Measurements from ENCODE around the gene TANC1. TPM values are rescaled to one million over a fixed set of nuclear protein-coding genes. Genes with fewer than 3 reads are reported as not detected.

Gene TANC1
- total and polyA plus RNA-seq, 2 experiments from 2014 or later = 22.1 to 34.8 TPM

GRCh38 chr2:159262904-159263303 lies 294.5 kb downstream of the TANC1 start:
- H3K36me3 ChIP-seq = no peaks in the 10 kb centered on the region
- peak in 1 of 2 donors; percentile 82 for DNase-seq (ENCODE audit: low read depth in 1 of 2, low spot score in 1 of 2)
- H3K27me3 ChIP-seq = no peaks in the 10 kb centered on the region
- H3K27ac ChIP-seq = peak overlapping the region; percentile 86
- no peaks in the 10 kb centered on the region for H3K9me3 ChIP-seq (ENCODE audit: low read depth)
- no peak for TF ChIP-seq CTCF (IDR thresholded peaks at IDR 0.05; ENCODE audit: low read depth, low read length)
- H3K4me3 ChIP-seq = no peak overlapping the region
- peaks cover 33% of the 10 kb centered on the region for H3K4me1 ChIP-seq (ENCODE audit: low read depth)

GRCh38 chr2:159265171-159265576 lies 296.7 kb downstream of the TANC1 start:
- DNase-seq (ENCODE audit: low read depth in 1 of 2, low spot score in 1 of 2) = peak; percentile 55 to 60
- H3K27ac ChIP-seq = peak overlapping the region; percentile 86

GRCh38 chr2:159266554-159266953 lies 298.1 kb downstream of the TANC1 start:
- Histone ChIP-seq H3K9me3 (ENCODE audit: low read depth) (no peaks in the 10 kb centered on the region), H3K4me1 (ENCODE audit: low read depth) (peaks cover 33% of the 10 kb centered on the region), H3K36me3 (no peaks in the 10 kb centered on the region), H3K4me3 (no peak overlapping the region), H3K27ac (no peak overlapping the region), H3K27me3 (no peaks in the 10 kb centered on the region)
- no peak for DNase-seq (ENCODE audit: low read depth in 1 of 2, low spot score in 1 of 2)
- no peak for TF ChIP-seq CTCF (IDR thresholded peaks at IDR 0.05; ENCODE audit: low read depth, low read length)

More at GRCh38 chr2:159265171-159265576, 296.7 kb downstream of the TANC1 start:
- Histone ChIP-seq H3K4me3 (no peak overlapping the region), H3K9me3 (ENCODE audit: low read depth) (no peaks in the 10 kb centered on the region), H3K27me3 (no peaks in the 10 kb centered on the region), H3K36me3 (no peaks in the 10 kb centered on the region), H3K4me1 (ENCODE audit: low read depth) (peaks cover 33% of the 10 kb centered on the region)
- TF ChIP-seq CTCF (IDR thresholded peaks at IDR 0.05; ENCODE audit: low read depth, low read length) = no peak

GRCh38 chr2:159267921-159268320 lies 299.5 kb downstream of the TANC1 start:
- Histone ChIP-seq H3K27me3 (no peaks in the 10 kb centered on the region), H3K4me1 (ENCODE audit: low read depth) (peaks cover 32% of the 10 kb centered on the region), H3K27ac (no peak overlapping the region), H3K36me3 (no peaks in the 10 kb centered on the region), H3K9me3 (ENCODE audit: low read depth) (no peaks in the 10 kb centered on the region), H3K4me3 (no peak overlapping the region)
- TF ChIP-seq CTCF (IDR thresholded peaks at IDR 0.05; ENCODE audit: low read depth, low read length) = no peak
- no peak for DNase-seq (ENCODE audit: low read depth in 1 of 2, low spot score in 1 of 2)

GRCh38 chr2:159270744-159271379 lies 302.4 kb downstream of the TANC1 start:
- H3K4me3 ChIP-seq = no peak overlapping the region
- peaks cover 13% of the 10 kb centered on the region for H3K4me1 ChIP-seq (ENCODE audit: low read depth)
- no peaks in the 10 kb centered on the region for H3K36me3 ChIP-seq
- no peaks in the 10 kb centered on the region for H3K27me3 ChIP-seq
- DNase-seq (ENCODE audit: low read depth in 1 of 2, low spot score in 1 of 2) = no peak
- no peak overlapping the region for H3K27ac ChIP-seq
- no peak for TF ChIP-seq CTCF (IDR thresholded peaks at IDR 0.05; ENCODE audit: low read depth, low read length)
- H3K9me3 ChIP-seq (ENCODE audit: low read depth) = no peaks in the 10 kb centered on the region
